GM21529 (cell line): ENCODE measurements around the gene POLR2A.

Experiments used
- ATAC-seq: cut with Tn5 transposase; IDR thresholded peaks from one replicate; pipeline ENCODE4 v1.9.1; 2021; ENCODE audit not compliant: unreplicated experiment

Gene POLR2A

GRCh38 chr17:7484067-7484918, at the start of gene POLR2A:
Gene POLR2A (plus strand): TSS chr17:7484366.
- peak; percentile 55 for ATAC-seq

GRCh38 chr17:7435676-7436555, 48.2 kb upstream of the POLR2A start:
- ATAC-seq = peak; percentile 29

- no peak for ATAC-seq
Observed at GRCh38 chr17:7436556-7437368, 47.4 kb upstream of the POLR2A start.

GRCh38 chr17:7437369-7437863, 46.8 kb upstream of the POLR2A start:
- ATAC-seq = no peak

GRCh38 chr17:7437950-7438614, 46.1 kb upstream of the POLR2A start:
- ATAC-seq = no peak

- ATAC-seq = no peak
Observed at GRCh38 chr17:7438656-7439460, 45.3 kb upstream of the POLR2A start.

GRCh38 chr17:7439462-7440112, 44.6 kb upstream of the POLR2A start, which contains the start of gene FGF11:
Gene FGF11 (plus strand): TSS chr17:7439512. CDS start chr17:7439621, 109 bp downstream.
- no peak for ATAC-seq

GRCh38 chr17:7440113-7440833, 43.9 kb upstream of the POLR2A start:
- ATAC-seq = no peak

GRCh38 chr17:7440834-7441195, 43.4 kb upstream of the POLR2A start:
- ATAC-seq = no peak

- no peak for ATAC-seq
Observed at GRCh38 chr17:7441266-7441665, 42.9 kb upstream of the POLR2A start.

- no peak for ATAC-seq
Observed at GRCh38 chr17:7442142-7442541, 42.0 kb upstream of the POLR2A start.

GRCh38 chr17:7443499-7444485, 40.4 kb upstream of the POLR2A start:
- ATAC-seq = no peak

GRCh38 chr17:7444682-7445618, 39.2 kb upstream of the POLR2A start, which contains the start of gene CHRNB1:
Gene CHRNB1 (plus strand): TSS chr17:7445061. CDS start chr17:7445128, 67 bp downstream.
- no peak for ATAC-seq

GRCh38 chr17:7445619-7445968, 38.6 kb upstream of the POLR2A start:
- no peak for ATAC-seq

- no peak for ATAC-seq
Observed at GRCh38 chr17:7448461-7448860, 35.7 kb upstream of the POLR2A start.

GRCh38 chr17:7459961-7460545, 24.1 kb upstream of the POLR2A start:
- ATAC-seq = no peak
